Neural cell (in vitro differentiated cells): ENCODE data around the gene PDAP1. TPM values are rescaled to one million over a fixed set of nuclear protein-coding genes. Genes with fewer than 3 reads are reported as not detected.
"Not testable (repeated sequence)": the region's sequence is repeated elsewhere in the genome, so short reads cannot be mapped to it uniquely, and the experiment has no call there.

Experiments
- H2AFZ ChIP-seq: fragments of 200-600, 300-800 bp; sonication (generic), shearing (Covaris generic); 2 replicates; pipeline ENCODE4 v1.6.0; 2014; ENCODE audit warnings: low read depth, mild to moderate bottlenecking, antibody characterized with exemption, low read length, moderate library complexity
- H3F3A ChIP-seq: fragments of 200-600 bp; shearing (Covaris generic); 2 replicates; pipeline ENCODE4 v1.6.1; 2016; ENCODE audit warnings: mild to moderate bottlenecking, moderate library complexity, mixed read lengths, antibody characterized with exemption, low read length; ENCODE audit not compliant: insufficient read depth, poor library complexity, severe bottlenecking
- H3K27ac ChIP-seq: fragments of 200-600, 300-800 bp; sonication (generic), shearing (Covaris generic); 2 replicates; pipeline ENCODE4 v1.5.1; 2014; ENCODE audit warnings: mild to moderate bottlenecking, low read length, moderate library complexity
- H3K27me3 ChIP-seq: fragments of 300-800, 200-600 bp; sonication (generic), shearing (Covaris generic); 2 replicates; pipeline ENCODE4 v1.6.0; 2014; ENCODE audit warnings: mild to moderate bottlenecking, low read depth, low read length, moderate library complexity; ENCODE audit not compliant: insufficient read depth
- H3K36me3 ChIP-seq: fragments of 300-800, 200-600 bp; sonication (generic), shearing (Covaris generic); 2 replicates; pipeline ENCODE4 v1.5.1; 2014; ENCODE audit warnings: mild to moderate bottlenecking, antibody characterized with exemption, low read length, moderate library complexity; ENCODE audit not compliant: insufficient read depth
- H3K4me2 ChIP-seq: fragments of 300-800, 200-600 bp; sonication (generic), shearing (Covaris generic); 2 replicates; pipeline ENCODE4 v1.6.0; 2014; ENCODE audit warnings: mild to moderate bottlenecking, low read length
- H3K4me3 ChIP-seq: fragments of 300-800, 200-600 bp; sonication (generic), shearing (Covaris generic); 2 replicates; pipeline ENCODE4 v1.5.1; 2014; ENCODE audit warnings: mild to moderate bottlenecking, low read length, moderate library complexity
- H3K79me2 ChIP-seq: fragments of 200-600 bp; shearing (Covaris generic); replicated peaks from 2 replicates; pipeline ENCODE4 v1.6.0; 2014; ENCODE audit warnings: mild to moderate bottlenecking, low read length, moderate library complexity; ENCODE audit not compliant: insufficient read depth
- H3K9ac ChIP-seq: fragments of 300-800, 200-600 bp; sonication (generic), shearing (Covaris generic); 2 replicates; pipeline ENCODE4 v1.6.1; 2016; ENCODE audit warnings: mild to moderate bottlenecking, low read length, mixed read lengths
- H3K9me2 ChIP-seq: fragments of 200-600 bp; shearing (Covaris generic); 2 replicates; pipeline ENCODE4 v1.6.1; 2016; ENCODE audit warnings: mild to moderate bottlenecking, low read length, mixed read lengths; ENCODE audit not compliant: insufficient read depth
- H3K9me3 ChIP-seq: fragments of 200-600, 300-800 bp; sonication (generic), shearing (Covaris generic); 2 replicates; pipeline ENCODE4 v1.6.1; 2016; ENCODE audit warnings: mild to moderate bottlenecking, mixed run types, low read length, moderate library complexity, mixed read lengths
- H4K20me1 ChIP-seq: fragments of 200-600 bp; shearing (Covaris generic); 2 replicates; pipeline ENCODE4 v1.6.1; 2016; ENCODE audit warnings: mild to moderate bottlenecking, mixed run types; ENCODE audit not compliant: insufficient read depth
- EP300 ChIP-seq: fragments of 450-650 bp; conservative IDR thresholded peaks from 2 replicates; pipeline ENCODE4 v1.6.1; 2014; ENCODE audit warnings: antibody characterized with exemption, mild to moderate bottlenecking, moderate library complexity; ENCODE audit not compliant: poor library complexity, severe bottlenecking
- EZH2 ChIP-seq: fragments of 200-600, 300-800 bp; shearing (Covaris generic), sonication (generic); IDR thresholded peaks from 2 replicates; pipeline ENCODE4 v1.6.1; 2014; ENCODE audit warnings: antibody characterized with exemption, low read length, borderline replicate concordance, mild to moderate bottlenecking; ENCODE audit not compliant: insufficient read depth, poor library complexity, severe bottlenecking
- MXI1 ChIP-seq: fragments of 450-650 bp; conservative IDR thresholded peaks from 2 replicates; pipeline ENCODE4 v1.6.1; 2014; ENCODE audit warnings: antibody characterized with exemption, mild to moderate bottlenecking; ENCODE audit not compliant: poor library complexity, severe bottlenecking
- POLR2AphosphoS5 ChIP-seq: IDR thresholded peaks from 2 replicates; pipeline ENCODE4 v1.6.1; 2012
- RAD21 ChIP-seq: fragments of 450-650 bp; conservative IDR thresholded peaks from 2 replicates; pipeline ENCODE4 v1.6.1; 2014; ENCODE audit warnings: antibody characterized with exemption, mild to moderate bottlenecking, moderate library complexity
- SMC3 ChIP-seq: fragments of 450-650 bp; conservative IDR thresholded peaks from 2 replicates; pipeline ENCODE4 v1.6.1; 2014; ENCODE audit warnings: antibody characterized with exemption, mild to moderate bottlenecking, moderate library complexity; ENCODE audit not compliant: poor library complexity
- TAF1 ChIP-seq: IDR thresholded peaks from 2 replicates; pipeline ENCODE4 v1.6.1; 2012; ENCODE audit warnings: low read depth
- polyA plus RNA-seq: library from polyadenylated mRNA; depleted of rRNA; stranded (reverse); fragments of >200 nt; gene quantifications from 2 replicates; pipeline ENCODE4 v1.2.3, GENCODE V29; 2014
- TF ChIP-seq, protein P1 (sequence below): IDR thresholded peaks from 2 replicates; pipeline ENCODE4 v1.6.1; 2012; ENCODE audit warnings: borderline replicate concordance
- TF ChIP-seq, protein P2 (sequence below): fragments of 450-650 bp; IDR thresholded peaks from 2 replicates; pipeline ENCODE4 v1.5.1; 2014; ENCODE audit warnings: antibody characterized with exemption, mild to moderate bottlenecking, moderate library complexity; ENCODE audit not compliant: poor library complexity, severe bottlenecking

Gene PDAP1
- polyA plus RNA-seq, 1 donor from 2014 or later = 185 TPM

DNA sequence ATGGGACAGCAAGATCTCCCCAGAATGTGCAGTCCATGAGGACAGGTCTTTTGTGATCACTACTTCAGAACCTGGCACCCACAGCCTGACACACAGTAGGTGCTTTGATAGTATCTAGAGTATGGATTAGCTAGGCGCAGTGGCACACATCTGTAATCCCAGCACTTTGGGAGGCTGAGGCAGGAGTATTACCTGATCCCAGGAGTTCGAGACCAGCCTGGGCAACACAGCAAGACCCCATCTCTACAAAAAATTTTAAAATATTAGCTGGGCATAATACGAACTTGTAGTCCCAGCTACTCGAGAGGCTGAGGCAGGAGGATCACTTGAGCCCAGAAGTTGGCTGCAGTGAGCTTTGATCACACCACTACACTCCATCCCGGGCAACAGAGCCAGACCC lies 56.1 kb downstream of the PDAP1 start:
- Histone ChIP-seq H3K4me2 (no peak overlapping the region), H3K9me3 (no peaks in the 10 kb centered on the region), H4K20me1 (no peaks in the 10 kb centered on the region), H3K36me3 (peaks cover 3% of the 10 kb centered on the region), H3K9ac (no peak overlapping the region), H3K27ac (no peak overlapping the region), H2AFZ (no peak overlapping the region), H3K27me3 (no peaks in the 10 kb centered on the region), H3K9me2 (no peaks in the 10 kb centered on the region), H3F3A (no peaks in the 10 kb centered on the region), H3K4me3 (no peak overlapping the region), H3K79me2 (no peaks in the 10 kb centered on the region)
- TF ChIP-seq MXI1 (no peak), POLR2AphosphoS5 (no peak), EP300 (no peak), SMC3 (no peak), TAF1 (no peak), EZH2 (no peak), RAD21 (no peak)
- TF ChIP-seq, protein P1, sequence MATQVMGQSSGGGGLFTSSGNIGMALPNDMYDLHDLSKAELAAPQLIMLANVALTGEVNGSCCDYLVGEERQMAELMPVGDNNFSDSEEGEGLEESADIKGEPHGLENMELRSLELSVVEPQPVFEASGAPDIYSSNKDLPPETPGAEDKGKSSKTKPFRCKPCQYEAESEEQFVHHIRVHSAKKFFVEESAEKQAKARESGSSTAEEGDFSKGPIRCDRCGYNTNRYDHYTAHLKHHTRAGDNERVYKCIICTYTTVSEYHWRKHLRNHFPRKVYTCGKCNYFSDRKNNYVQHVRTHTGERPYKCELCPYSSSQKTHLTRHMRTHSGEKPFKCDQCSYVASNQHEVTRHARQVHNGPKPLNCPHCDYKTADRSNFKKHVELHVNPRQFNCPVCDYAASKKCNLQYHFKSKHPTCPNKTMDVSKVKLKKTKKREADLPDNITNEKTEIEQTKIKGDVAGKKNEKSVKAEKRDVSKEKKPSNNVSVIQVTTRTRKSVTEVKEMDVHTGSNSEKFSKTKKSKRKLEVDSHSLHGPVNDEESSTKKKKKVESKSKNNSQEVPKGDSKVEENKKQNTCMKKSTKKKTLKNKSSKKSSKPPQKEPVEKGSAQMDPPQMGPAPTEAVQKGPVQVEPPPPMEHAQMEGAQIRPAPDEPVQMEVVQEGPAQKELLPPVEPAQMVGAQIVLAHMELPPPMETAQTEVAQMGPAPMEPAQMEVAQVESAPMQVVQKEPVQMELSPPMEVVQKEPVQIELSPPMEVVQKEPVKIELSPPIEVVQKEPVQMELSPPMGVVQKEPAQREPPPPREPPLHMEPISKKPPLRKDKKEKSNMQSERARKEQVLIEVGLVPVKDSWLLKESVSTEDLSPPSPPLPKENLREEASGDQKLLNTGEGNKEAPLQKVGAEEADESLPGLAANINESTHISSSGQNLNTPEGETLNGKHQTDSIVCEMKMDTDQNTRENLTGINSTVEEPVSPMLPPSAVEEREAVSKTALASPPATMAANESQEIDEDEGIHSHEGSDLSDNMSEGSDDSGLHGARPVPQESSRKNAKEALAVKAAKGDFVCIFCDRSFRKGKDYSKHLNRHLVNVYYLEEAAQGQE = no peak
- TF ChIP-seq, protein P2, sequence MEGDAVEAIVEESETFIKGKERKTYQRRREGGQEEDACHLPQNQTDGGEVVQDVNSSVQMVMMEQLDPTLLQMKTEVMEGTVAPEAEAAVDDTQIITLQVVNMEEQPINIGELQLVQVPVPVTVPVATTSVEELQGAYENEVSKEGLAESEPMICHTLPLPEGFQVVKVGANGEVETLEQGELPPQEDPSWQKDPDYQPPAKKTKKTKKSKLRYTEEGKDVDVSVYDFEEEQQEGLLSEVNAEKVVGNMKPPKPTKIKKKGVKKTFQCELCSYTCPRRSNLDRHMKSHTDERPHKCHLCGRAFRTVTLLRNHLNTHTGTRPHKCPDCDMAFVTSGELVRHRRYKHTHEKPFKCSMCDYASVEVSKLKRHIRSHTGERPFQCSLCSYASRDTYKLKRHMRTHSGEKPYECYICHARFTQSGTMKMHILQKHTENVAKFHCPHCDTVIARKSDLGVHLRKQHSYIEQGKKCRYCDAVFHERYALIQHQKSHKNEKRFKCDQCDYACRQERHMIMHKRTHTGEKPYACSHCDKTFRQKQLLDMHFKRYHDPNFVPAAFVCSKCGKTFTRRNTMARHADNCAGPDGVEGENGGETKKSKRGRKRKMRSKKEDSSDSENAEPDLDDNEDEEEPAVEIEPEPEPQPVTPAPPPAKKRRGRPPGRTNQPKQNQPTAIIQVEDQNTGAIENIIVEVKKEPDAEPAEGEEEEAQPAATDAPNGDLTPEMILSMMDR = no peak

DNA sequence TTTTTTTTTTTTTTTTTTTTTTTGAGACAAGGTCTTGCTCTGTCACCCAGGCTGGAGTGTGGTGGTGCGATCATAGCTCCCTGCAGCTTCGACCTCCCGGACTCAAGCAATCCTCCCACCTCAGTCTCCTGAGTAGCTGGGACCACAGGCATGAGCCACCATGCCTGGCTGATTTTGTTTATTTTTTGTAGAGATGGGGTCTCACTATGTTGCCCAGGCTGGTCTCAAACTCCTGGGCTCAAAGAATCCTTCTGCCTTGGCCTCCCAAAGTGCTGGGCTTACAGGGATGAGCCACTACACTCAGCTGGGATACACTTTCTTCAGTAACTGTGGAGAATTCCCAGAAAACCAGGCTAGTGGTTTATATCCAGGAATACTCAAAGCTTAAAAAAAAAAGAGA lies 57.8 kb downstream of the PDAP1 start:
- not testable (repeated sequence) for H3K36me3 ChIP-seq, H3K9me2 ChIP-seq, H3K9ac ChIP-seq, H3K79me2 ChIP-seq, H3K27me3 ChIP-seq, H3K4me2 ChIP-seq, H3F3A ChIP-seq, H2AFZ ChIP-seq, H4K20me1 ChIP-seq, H3K4me3 ChIP-seq, H3K9me3 ChIP-seq, H3K27ac ChIP-seq

Other genes with a start within 250 kb of the PDAP1 start
- gene KPNA7, start 200.5 kb downstream of the PDAP1 start, polyA plus RNA-seq = not detected in 2 replicates
- gene MYH16, start 135.8 kb downstream of the PDAP1 start, polyA plus RNA-seq = not detected in 2 replicates
- gene ARPC1A, start 82.7 kb downstream of the PDAP1 start, polyA plus RNA-seq = 137 and 154 TPM in 2 replicates
- gene ARPC1B, start 33.9 kb downstream of the PDAP1 start, polyA plus RNA-seq = 1.7 and 3.6 TPM in 2 replicates
- 200 and 251 TPM in 2 replicates for gene BUD31, start 372 bp upstream of the PDAP1 start, polyA plus RNA-seq
- gene PTCD1, start 30.2 kb upstream of the PDAP1 start, polyA plus RNA-seq = 4.0 and 5.7 TPM in 2 replicates
- 209 and 238 TPM in 2 replicates for gene CPSF4, start 30.3 kb upstream of the PDAP1 start, polyA plus RNA-seq
- 1,790 and 1,998 TPM in 2 replicates for gene ATP5MF, start 57.6 kb upstream of the PDAP1 start, polyA plus RNA-seq
- gene ZNF789, start 64.3 kb upstream of the PDAP1 start, polyA plus RNA-seq = 49.9 and 59.8 TPM in 2 replicates
- 9.5 and 11.2 TPM in 2 replicates for gene ZNF394, start 91.7 kb upstream of the PDAP1 start, polyA plus RNA-seq
- 18.6 and 21.8 TPM in 2 replicates for gene ZKSCAN5, start 96.1 kb upstream of the PDAP1 start, polyA plus RNA-seq
- 21.7 and 24.0 TPM in 2 replicates for gene FAM200A, start 143.5 kb upstream of the PDAP1 start, polyA plus RNA-seq
- gene ZNF655, start 150.0 kb upstream of the PDAP1 start, polyA plus RNA-seq = 89.0 and 92.8 TPM in 2 replicates
- gene TMEM225B, start 189.7 kb upstream of the PDAP1 start, polyA plus RNA-seq = 2.9 and 3.6 TPM in 2 replicates
- gene ZSCAN25, start 208.3 kb upstream of the PDAP1 start, polyA plus RNA-seq = 12.1 and 12.2 TPM in 2 replicates